Progenitor cell of endocrine pancreas (in vitro differentiated cells): Measurements from ENCODE around the gene RAVER1. TPM values are rescaled to one million over a fixed set of nuclear protein-coding genes. Genes with fewer than 3 reads are reported as not detected.

Experiments
- DNase-seq: peaks from one replicate; pipeline ENCODE4 v3.0.0; 2021; ENCODE audit warnings: low spot score; ENCODE audit not compliant: unreplicated experiment
- H3K27ac Mint-ChIP-seq: 2 replicates; pipeline ENCODE4 v1.8.0; 2021; ENCODE audit warnings: mild to moderate bottlenecking, moderate library complexity, mixed read lengths
- H3K27me3 Mint-ChIP-seq: 2 replicates; pipeline ENCODE4 v1.8.0; 2021; ENCODE audit warnings: mixed read lengths
- H3K36me3 Mint-ChIP-seq: 2 replicates; pipeline ENCODE4 v1.8.0; 2022; ENCODE audit warnings: mixed read lengths; ENCODE audit not compliant: insufficient read depth
- H3K4me1 Mint-ChIP-seq: 2 replicates; pipeline ENCODE4 v1.8.0; 2021; ENCODE audit warnings: low read depth, mixed read lengths
- H3K4me3 Mint-ChIP-seq: 2 replicates; pipeline ENCODE4 v1.8.0; 2021; ENCODE audit warnings: low read depth, mild to moderate bottlenecking, moderate library complexity, mixed read lengths
- H3K9me3 Mint-ChIP-seq: 2 replicates; pipeline ENCODE4 v1.8.0; 2021; ENCODE audit warnings: low read depth, mixed read lengths
- CTCF ChIP-seq: fragments of 200-600 bp; sonication (generic); IDR thresholded peaks from one replicate; pipeline ENCODE4 v1.5.0; 2021; ENCODE audit warnings: antibody characterized with exemption, mild to moderate bottlenecking; ENCODE audit not compliant: unreplicated experiment
- total RNA-seq: library from RNA; stranded (reverse); gene quantifications from 2 replicates; pipeline ENCODE4 v1.2.1, GENCODE V29; 2021

Gene RAVER1
- total RNA-seq, 1 donor from 2014 or later: 53.4 TPM

- no peak overlapping the region for H3K27ac Mint-ChIP-seq
- no peak for TF ChIP-seq CTCF
- no peaks in the 10 kb centered on the region for H3K27me3 Mint-ChIP-seq
- no peak for DNase-seq
- no peaks in the 10 kb centered on the region for H3K4me1 Mint-ChIP-seq
- peaks cover 12% of the 10 kb centered on the region for H3K36me3 Mint-ChIP-seq
- H3K9me3 Mint-ChIP-seq: no peaks in the 10 kb centered on the region
- no peak overlapping the region for H3K4me3 Mint-ChIP-seq
Observed at GRCh38 chr19:10363789-10364281, 30.5 kb upstream of the RAVER1 start.

GRCh38 chr19:10362259-10362658 is 28.9 kb upstream of the RAVER1 start:
- DNase-seq: no peak
- peaks cover 12% of the 10 kb centered on the region for H3K36me3 Mint-ChIP-seq

DNA sequence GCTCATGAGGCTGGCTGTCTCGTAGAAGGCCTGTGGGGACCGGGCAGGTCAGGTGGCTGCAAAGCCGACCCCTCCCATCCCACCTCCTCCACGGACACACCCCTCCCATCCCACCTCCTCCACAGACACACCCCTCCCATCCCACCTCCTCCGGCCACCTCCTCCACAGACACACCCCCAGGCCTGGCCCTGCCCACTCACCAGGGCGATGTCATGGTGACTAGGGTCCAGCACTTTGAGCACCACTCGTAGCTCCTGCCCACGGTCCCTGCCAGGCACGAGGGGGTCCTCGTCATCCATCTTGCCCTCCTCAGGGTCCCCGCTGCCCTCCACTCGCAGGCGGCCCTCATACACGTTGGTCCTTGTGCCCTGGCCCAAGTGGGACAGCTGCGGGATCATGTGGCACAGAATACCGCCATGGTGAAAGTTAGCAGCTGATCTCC is 28.3 kb upstream of the RAVER1 start:
- no peak for TF ChIP-seq CTCF
- no peak for DNase-seq
- Mint-ChIP-seq H3K9me3 (no peaks in the 10 kb centered on the region), H3K27me3 (no peaks in the 10 kb centered on the region), H3K4me1 (no peaks in the 10 kb centered on the region), H3K27ac (no peak overlapping the region), H3K4me3 (no peak overlapping the region), H3K36me3 (peaks cover 12% of the 10 kb centered on the region)

More at GRCh38 chr19:10362259-10362658, 28.9 kb upstream of the RAVER1 start:
- TF ChIP-seq CTCF: no peak
- Mint-ChIP-seq H3K27me3 (no peaks in the 10 kb centered on the region), H3K4me3 (no peak overlapping the region), H3K27ac (no peak overlapping the region), H3K4me1 (no peaks in the 10 kb centered on the region), H3K9me3 (no peaks in the 10 kb centered on the region)

DNA sequence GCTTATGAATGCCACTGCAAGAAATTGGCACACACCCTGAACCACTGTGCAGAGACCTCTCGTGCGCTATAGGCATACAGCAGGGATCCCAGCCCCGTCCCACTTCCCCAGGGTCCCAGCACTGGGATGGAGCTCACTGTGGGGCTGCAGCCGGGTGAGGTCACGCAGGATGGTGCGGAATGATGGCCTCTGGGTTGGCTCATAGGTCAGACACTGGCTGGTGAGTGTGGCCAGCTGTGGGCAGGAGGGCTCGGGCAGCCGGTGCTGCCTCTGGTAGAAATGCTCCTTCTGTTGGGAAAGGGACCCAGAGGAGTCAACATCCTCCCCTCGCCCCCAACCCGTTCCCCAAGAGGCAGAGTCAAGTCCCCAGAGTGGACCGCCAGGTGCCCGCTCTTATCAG is 23.1 kb upstream of the RAVER1 start:
- Mint-ChIP-seq H3K4me3 (no peak overlapping the region), H3K27me3 (no peaks in the 10 kb centered on the region), H3K36me3 (peaks cover 15% of the 10 kb centered on the region), H3K27ac (no peak overlapping the region), H3K4me1 (peaks cover 5% of the 10 kb centered on the region), H3K9me3 (no peaks in the 10 kb centered on the region)
- no peak for TF ChIP-seq CTCF
- DNase-seq: no peak

DNA sequence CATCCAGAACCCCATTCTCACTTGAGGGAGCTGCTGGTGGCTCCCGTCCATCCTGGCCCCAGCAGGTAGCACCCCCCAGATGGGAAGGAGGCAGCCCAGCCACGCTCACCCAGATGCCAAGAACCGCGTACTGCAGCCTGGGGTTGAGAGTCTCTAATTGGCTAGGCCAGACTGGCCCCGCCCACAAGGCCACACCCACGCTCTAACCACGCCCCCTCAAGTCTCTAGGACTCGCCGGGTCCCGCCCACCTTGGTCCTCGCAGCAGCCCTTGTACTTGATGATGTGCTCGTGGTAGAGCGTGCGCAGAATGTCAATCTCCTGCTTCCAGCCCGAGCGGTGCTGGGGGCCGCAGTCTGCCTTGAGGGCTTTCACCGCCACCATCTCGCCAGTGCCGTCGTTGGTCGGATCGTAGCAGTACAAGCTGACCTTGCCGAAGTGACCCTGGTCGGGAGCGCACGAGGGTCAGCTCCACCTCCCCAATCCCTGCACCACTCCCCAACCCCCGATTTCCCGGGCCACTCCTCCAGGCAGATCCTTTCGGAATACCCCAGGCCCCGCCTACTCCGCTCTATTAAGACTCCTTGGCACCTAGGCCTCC is 20.6 kb upstream of the RAVER1 start:
- H3K27me3 Mint-ChIP-seq: no peaks in the 10 kb centered on the region
- H3K27ac Mint-ChIP-seq: peak overlapping the region; percentile 29
- TF ChIP-seq CTCF: no peak
- peak overlapping the region; percentile 42 for H3K4me3 Mint-ChIP-seq
- DNase-seq: peak; percentile 60
- H3K4me1 Mint-ChIP-seq: peaks cover 5% of the 10 kb centered on the region
- peaks cover 9% of the 10 kb centered on the region for H3K36me3 Mint-ChIP-seq
- H3K9me3 Mint-ChIP-seq: no peaks in the 10 kb centered on the region
